Measurements from ENCODE around the gene IPMK. TPM values are rescaled to one million over a fixed set of nuclear protein-coding genes. Genes with fewer than 3 reads are reported as not detected.

Gene IPMK
- total and polyA plus RNA-seq, 9 of the 15 experiments (the other 6 are each of a cell fraction or from before 2014, with no cell fraction given), result 0.98 to 4.4 (median 2.7) TPM

- TF ChIP-seq, protein P1, sequence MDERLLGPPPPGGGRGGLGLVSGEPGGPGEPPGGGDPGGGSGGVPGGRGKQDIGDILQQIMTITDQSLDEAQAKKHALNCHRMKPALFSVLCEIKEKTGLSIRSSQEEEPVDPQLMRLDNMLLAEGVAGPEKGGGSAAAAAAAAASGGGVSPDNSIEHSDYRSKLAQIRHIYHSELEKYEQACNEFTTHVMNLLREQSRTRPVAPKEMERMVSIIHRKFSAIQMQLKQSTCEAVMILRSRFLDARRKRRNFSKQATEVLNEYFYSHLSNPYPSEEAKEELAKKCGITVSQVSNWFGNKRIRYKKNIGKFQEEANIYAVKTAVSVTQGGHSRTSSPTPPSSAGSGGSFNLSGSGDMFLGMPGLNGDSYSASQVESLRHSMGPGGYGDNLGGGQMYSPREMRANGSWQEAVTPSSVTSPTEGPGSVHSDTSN (CRISPR knock-in tag; IDR thresholded peaks at IDR 0.05; ENCODE audit: low read depth), result no peak
- TF ChIP-seq, protein P1 (tag; conservative IDR thresholded peaks at IDR 0.05; ENCODE audit: low read depth), result peak; percentile 76
- TF ChIP-seq HNRNPK (IDR thresholded peaks at IDR 0.05; ENCODE audit: low read depth, low read length, poor library complexity, severe bottlenecking), result no peak
- TF ChIP-seq, protein P2, sequence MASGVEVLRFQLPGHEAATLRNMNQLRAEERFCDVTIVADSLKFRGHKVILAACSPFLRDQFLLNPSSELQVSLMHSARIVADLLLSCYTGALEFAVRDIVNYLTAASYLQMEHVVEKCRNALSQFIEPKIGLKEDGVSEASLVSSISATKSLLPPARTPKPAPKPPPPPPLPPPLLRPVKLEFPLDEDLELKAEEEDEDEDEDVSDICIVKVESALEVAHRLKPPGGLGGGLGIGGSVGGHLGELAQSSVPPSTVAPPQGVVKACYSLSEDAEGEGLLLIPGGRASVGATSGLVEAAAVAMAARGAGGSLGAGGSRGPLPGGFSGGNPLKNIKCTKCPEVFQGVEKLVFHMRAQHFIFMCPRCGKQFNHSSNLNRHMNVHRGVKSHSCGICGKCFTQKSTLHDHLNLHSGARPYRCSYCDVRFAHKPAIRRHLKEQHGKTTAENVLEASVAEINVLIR (CRISPR knock-in tag; IDR thresholded peaks at IDR 0.05), result no peak
- peak; percentile 72 for TF ChIP-seq DEAF1 (CRISPR knock-in tag; IDR thresholded peaks at IDR 0.05)
- TF ChIP-seq, protein P3, sequence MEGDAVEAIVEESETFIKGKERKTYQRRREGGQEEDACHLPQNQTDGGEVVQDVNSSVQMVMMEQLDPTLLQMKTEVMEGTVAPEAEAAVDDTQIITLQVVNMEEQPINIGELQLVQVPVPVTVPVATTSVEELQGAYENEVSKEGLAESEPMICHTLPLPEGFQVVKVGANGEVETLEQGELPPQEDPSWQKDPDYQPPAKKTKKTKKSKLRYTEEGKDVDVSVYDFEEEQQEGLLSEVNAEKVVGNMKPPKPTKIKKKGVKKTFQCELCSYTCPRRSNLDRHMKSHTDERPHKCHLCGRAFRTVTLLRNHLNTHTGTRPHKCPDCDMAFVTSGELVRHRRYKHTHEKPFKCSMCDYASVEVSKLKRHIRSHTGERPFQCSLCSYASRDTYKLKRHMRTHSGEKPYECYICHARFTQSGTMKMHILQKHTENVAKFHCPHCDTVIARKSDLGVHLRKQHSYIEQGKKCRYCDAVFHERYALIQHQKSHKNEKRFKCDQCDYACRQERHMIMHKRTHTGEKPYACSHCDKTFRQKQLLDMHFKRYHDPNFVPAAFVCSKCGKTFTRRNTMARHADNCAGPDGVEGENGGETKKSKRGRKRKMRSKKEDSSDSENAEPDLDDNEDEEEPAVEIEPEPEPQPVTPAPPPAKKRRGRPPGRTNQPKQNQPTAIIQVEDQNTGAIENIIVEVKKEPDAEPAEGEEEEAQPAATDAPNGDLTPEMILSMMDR (IDR thresholded peaks at IDR 0.05 in 2 of 3, conservative IDR thresholded peaks at IDR 0.05 in 1 of 3; ENCODE audit: insufficient read depth in 2 of 3, low read depth in 1 of 3, low read length in 3 of 3), result peak; percentile 63 to 93 (median 66)
Observed at GRCh38 chr10:58291538-58292174, 24.0 kb upstream of the IPMK start (continued).
